ENCODE measurements around the gene TMEM107. TPM values are rescaled to one million over a fixed set of nuclear protein-coding genes. Genes with fewer than 3 reads are reported as not detected.
A peak's percentile ranks its signal among the peaks of the same experiment; 100 is the strongest.

TMEM107 gene
- total and polyA plus RNA-seq, 10 of the 15 experiments (the other 5 are each of a cell fraction or from before 2014, with no cell fraction given): 7.9 to 38.7 (median 22.9) TPM

DNA sequence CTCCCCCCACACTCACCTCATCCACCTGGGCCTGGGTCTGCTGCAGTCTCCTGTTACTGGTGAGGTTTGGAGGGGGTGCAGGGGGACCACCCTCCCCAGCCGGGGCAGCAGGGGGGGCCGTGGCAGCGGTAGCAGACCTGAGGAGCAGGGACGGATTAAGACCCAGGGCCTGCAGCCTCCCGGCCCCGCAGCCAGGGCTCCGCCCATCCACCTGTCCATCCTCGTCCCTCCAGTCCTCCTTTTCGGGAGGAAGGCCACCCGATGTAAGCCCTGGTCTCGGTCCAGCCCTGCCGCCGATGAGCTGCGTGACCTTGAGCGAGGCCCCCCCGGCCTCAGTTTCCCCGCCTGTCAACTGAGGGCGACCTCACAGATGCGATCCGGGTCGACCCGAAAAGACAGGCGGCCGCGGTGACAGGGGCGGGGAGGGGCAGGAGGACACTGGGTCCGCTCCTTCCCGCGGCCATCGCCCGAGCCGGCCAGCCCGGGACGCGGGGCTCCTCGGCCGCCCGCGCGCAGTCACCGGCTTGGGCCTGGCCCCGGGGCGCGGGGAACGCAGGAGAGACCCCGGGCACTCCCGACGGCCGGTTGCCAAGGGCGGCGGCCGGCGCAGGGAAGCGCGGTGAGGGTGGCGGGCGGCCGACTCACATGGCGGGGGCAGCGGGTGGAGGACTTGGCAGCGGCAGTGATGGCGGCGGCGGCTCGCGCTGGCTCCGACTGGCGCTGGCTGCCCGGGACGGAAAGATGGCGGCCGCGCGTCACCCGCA, 13.8 kb downstream of the TMEM107 start, which contains the start of gene VAMP2 (continued):
- TF ChIP-seq, protein P1, sequence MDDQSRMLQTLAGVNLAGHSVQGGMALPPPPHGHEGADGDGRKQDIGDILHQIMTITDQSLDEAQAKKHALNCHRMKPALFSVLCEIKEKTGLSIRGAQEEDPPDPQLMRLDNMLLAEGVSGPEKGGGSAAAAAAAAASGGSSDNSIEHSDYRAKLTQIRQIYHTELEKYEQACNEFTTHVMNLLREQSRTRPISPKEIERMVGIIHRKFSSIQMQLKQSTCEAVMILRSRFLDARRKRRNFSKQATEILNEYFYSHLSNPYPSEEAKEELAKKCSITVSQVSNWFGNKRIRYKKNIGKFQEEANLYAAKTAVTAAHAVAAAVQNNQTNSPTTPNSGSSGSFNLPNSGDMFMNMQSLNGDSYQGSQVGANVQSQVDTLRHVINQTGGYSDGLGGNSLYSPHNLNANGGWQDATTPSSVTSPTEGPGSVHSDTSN (IDR thresholded peaks at IDR 0.05; ENCODE audit: insufficient replicate concordance, low read depth, low read length): no peak
- TF ChIP-seq CHD1 (IDR thresholded peaks at IDR 0.05; ENCODE audit: low read depth, low read length) (peak; percentile 32; the same call in 1 of the 2 replicates), ZNF217 (IDR thresholded peaks at IDR 0.05) (0 out of 2 replicates have a peak, but pooled peaks have one; percentile 53), YY1 (IDR thresholded peaks at IDR 0.05; ENCODE audit: low read depth, low read length) (peak; percentile 96), TCF3 (IDR thresholded peaks at IDR 0.05; ENCODE audit: borderline replicate concordance, insufficient read depth, low read depth, low read length) (0 out of 2 replicates have a peak, but pooled peaks have one; percentile 2), SREBF1 (IDR thresholded peaks at IDR 0.05; ENCODE audit: low read length) (no peak), SMAD5 (IDR thresholded peaks at IDR 0.05; ENCODE audit: low read depth) (no peak), BHLHE40 (IDR thresholded peaks at IDR 0.05; ENCODE audit: borderline replicate concordance in 1 of 2, low read depth in 2 of 2, low read length in 1 of 2) (peak; percentile 11 to 59; a peak in 3 of 4 replicates), IKZF1 (conservative IDR thresholded peaks at IDR 0.05) (peak; percentile 69), POLR2AphosphoS2 (IDR thresholded peaks at IDR 0.05; ENCODE audit: low read depth, low read length) (peak; percentile 78; the same call in 1 of the 2 replicates), NRF1 (conservative IDR thresholded peaks at IDR 0.05; ENCODE audit: low read depth, low read length) (no peak)
- TF ChIP-seq, protein P2, sequence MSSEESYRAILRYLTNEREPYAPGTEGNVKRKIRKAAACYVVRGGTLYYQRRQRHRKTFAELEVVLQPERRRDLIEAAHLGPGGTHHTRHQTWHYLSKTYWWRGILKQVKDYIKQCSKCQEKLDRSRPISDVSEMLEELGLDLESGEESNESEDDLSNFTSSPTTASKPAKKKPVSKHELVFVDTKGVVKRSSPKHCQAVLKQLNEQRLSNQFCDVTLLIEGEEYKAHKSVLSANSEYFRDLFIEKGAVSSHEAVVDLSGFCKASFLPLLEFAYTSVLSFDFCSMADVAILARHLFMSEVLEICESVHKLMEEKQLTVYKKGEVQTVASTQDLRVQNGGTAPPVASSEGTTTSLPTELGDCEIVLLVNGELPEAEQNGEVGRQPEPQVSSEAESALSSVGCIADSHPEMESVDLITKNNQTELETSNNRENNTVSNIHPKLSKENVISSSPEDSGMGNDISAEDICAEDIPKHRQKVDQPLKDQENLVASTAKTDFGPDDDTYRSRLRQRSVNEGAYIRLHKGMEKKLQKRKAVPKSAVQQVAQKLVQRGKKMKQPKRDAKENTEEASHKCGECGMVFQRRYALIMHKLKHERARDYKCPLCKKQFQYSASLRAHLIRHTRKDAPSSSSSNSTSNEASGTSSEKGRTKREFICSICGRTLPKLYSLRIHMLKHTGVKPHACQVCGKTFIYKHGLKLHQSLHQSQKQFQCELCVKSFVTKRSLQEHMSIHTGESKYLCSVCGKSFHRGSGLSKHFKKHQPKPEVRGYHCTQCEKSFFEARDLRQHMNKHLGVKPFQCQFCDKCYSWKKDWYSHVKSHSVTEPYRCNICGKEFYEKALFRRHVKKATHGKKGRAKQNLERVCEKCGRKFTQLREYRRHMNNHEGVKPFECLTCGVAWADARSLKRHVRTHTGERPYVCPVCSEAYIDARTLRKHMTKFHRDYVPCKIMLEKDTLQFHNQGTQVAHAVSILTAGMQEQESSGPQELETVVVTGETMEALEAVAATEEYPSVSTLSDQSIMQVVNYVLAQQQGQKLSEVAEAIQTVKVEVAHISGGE (CRISPR knock-in tag; IDR thresholded peaks at IDR 0.05): no peak
- TF ChIP-seq, protein P3, sequence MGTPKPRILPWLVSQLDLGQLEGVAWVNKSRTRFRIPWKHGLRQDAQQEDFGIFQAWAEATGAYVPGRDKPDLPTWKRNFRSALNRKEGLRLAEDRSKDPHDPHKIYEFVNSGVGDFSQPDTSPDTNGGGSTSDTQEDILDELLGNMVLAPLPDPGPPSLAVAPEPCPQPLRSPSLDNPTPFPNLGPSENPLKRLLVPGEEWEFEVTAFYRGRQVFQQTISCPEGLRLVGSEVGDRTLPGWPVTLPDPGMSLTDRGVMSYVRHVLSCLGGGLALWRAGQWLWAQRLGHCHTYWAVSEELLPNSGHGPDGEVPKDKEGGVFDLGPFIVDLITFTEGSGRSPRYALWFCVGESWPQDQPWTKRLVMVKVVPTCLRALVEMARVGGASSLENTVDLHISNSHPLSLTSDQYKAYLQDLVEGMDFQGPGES (IDR thresholded peaks at IDR 0.05): no peak
